Mammary epithelial cell (primary cell): Measurements from ENCODE around the gene AK4.

Source experiments
- CTCF ChIP-seq, 2 donors: IDR thresholded peaks in 1 of 2; conservative IDR thresholded peaks in 1 of 2; 2 replicates each; pipeline ENCODE4 v1.5.1; 2011 to 2012; ENCODE audit warnings: inconsistent platforms in 2 of 2, low read length in 2 of 2, mild to moderate bottlenecking in 2 of 2, control low read depth in 1 of 2, low read depth in 1 of 2; ENCODE audit not compliant: insufficient read depth in 1 of 2; ENCODE audit errors: extremely low read depth in 1 of 2
- EZH2 ChIP-seq: IDR thresholded peaks from 2 replicates; pipeline ENCODE4 v1.6.1; 2012; ENCODE audit warnings: low read length, inconsistent platforms, borderline replicate concordance

- TF ChIP-seq CTCF (conservative IDR thresholded peaks at IDR 0.05 in 1 of 2, IDR thresholded peaks at IDR 0.05 in 1 of 2; ENCODE audit: extremely low read depth in 1 of 2, insufficient read depth in 1 of 2, low read depth in 1 of 2, low read length in 2 of 2) (no peak), EZH2 (no peak)
Measured at GRCh38 chr1:65108025-65108642, 39.9 kb upstream of the AK4 start.
